Ishikawa (cell line): Measurements from ENCODE around the gene FZD7.

Source experiments
- EGR1 ChIP-seq: IDR thresholded peaks from 2 replicates; pipeline ENCODE4 v1.6.1; 2012
- EP300 ChIP-seq: IDR thresholded peaks from 2 replicates; pipeline ENCODE4 v1.6.1; 2012; ENCODE audit warnings: borderline replicate concordance
- NFIC ChIP-seq: IDR thresholded peaks from 2 replicates; pipeline ENCODE4 v1.6.1; 2012
- RAD21 ChIP-seq: IDR thresholded peaks from 2 replicates; pipeline ENCODE4 v1.6.1; 2012; ENCODE audit warnings: low read depth
- TAF1 ChIP-seq: IDR thresholded peaks from 2 replicates; pipeline ENCODE4 v1.6.1; 2012; ENCODE audit warnings: low read depth, mild to moderate bottlenecking
- TCF12 ChIP-seq: IDR thresholded peaks from 2 replicates; pipeline ENCODE4 v1.6.1; 2012; ENCODE audit warnings: low read depth
- YY1 ChIP-seq: IDR thresholded peaks from 2 replicates; pipeline ENCODE4 v1.6.1; 2012; ENCODE audit warnings: low read depth
- ZBTB7A ChIP-seq: IDR thresholded peaks from 2 replicates; pipeline ENCODE4 v1.6.1; 2012; ENCODE audit warnings: low read depth
- TF ChIP-seq, protein P1 (sequence below): IDR thresholded peaks from 2 replicates; pipeline ENCODE4 v1.6.1; 2012; ENCODE audit warnings: low read depth, mild to moderate bottlenecking

DNA sequence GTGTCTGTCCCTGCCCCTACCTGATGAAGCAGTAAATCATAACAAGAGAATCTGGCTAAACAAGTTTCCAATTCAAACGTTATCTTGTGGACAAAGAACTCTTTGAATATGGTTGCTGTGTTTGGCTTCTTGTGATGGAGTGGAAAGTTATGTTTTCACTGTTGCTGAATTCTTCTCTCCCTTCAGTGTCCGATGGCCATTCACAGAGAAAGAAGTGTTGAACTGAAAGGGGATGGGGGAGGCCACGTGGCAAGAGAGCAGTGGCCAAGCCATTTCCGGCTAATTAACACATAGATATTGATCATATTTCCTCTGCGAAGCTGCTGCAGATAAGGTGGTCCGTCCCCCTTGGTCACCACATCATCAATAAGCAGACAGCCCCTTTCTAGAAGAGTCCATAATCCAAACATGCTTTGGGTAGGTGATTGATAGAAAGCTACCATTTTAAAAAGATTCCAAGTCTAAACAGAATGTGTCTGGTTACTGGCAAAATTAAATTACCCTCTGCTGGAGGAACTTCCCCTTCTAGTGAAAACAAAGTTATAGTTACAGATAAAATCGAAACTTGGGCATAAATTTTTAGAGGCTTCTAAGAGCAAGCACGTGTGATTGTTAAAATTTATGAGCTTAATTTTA lies 36.9 kb upstream of the FZD7 start:
- TF ChIP-seq TAF1 (no peak), ZBTB7A (no peak), RAD21 (no peak), YY1 (no peak), EP300 (no peak), TCF12 (no peak), NFIC (no peak), EGR1 (no peak)
- TF ChIP-seq, protein P1, sequence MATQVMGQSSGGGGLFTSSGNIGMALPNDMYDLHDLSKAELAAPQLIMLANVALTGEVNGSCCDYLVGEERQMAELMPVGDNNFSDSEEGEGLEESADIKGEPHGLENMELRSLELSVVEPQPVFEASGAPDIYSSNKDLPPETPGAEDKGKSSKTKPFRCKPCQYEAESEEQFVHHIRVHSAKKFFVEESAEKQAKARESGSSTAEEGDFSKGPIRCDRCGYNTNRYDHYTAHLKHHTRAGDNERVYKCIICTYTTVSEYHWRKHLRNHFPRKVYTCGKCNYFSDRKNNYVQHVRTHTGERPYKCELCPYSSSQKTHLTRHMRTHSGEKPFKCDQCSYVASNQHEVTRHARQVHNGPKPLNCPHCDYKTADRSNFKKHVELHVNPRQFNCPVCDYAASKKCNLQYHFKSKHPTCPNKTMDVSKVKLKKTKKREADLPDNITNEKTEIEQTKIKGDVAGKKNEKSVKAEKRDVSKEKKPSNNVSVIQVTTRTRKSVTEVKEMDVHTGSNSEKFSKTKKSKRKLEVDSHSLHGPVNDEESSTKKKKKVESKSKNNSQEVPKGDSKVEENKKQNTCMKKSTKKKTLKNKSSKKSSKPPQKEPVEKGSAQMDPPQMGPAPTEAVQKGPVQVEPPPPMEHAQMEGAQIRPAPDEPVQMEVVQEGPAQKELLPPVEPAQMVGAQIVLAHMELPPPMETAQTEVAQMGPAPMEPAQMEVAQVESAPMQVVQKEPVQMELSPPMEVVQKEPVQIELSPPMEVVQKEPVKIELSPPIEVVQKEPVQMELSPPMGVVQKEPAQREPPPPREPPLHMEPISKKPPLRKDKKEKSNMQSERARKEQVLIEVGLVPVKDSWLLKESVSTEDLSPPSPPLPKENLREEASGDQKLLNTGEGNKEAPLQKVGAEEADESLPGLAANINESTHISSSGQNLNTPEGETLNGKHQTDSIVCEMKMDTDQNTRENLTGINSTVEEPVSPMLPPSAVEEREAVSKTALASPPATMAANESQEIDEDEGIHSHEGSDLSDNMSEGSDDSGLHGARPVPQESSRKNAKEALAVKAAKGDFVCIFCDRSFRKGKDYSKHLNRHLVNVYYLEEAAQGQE, result no peak
